HCT116 (cell line): ENCODE measurements around the gene ZBED3. TPM values are rescaled to one million over a fixed set of nuclear protein-coding genes. Genes with fewer than 3 reads are reported as not detected.

Source experiments
- ATAC-seq: fragments of 200-7000 bp; cut with Tn5 transposase; 2 replicates; pipeline ENCODE4 v1.9.1; 2020; ENCODE audit warnings: mild to moderate bottlenecking, moderate library complexity
- BruUV-seq: library from RNA; stranded (reverse); fragments of 400-500 nt; replicated peaks from 2 replicates; lab custom pipeline; 2021; lab: Mats Ljungman, UMichigan
- CTCF ChIA-PET: fragments of 300-600 bp; sonication (Branson Sonifier 250); formaldehyde crosslinking; loops from one replicate; lab custom pipeline; 2021; ENCODE audit warnings: antibody characterized with exemption; lab: Charles Lee
- POLR2A ChIA-PET: fragments of 300-600, 350-600 bp; sonication (Branson Sonifier 250); formaldehyde crosslinking; loops from one replicate; lab custom pipeline; 2021; ENCODE audit warnings: antibody characterized with exemption; lab: Charles Lee
- RAD21 ChIA-PET, 2 experiments: fragments of 300-600 bp; sonication (Branson Sonifier 250); formaldehyde crosslinking; loops; one replicate each; lab custom pipeline; 2023; ENCODE audit warnings: low total read pairs in 2 of 2; ENCODE audit not compliant: uncharacterized antibody in 2 of 2, unreplicated experiment in 2 of 2, low non-redundant PET in 1 of 2; lab: Charles Lee
- DNase-seq: peaks from one replicate; pipeline ENCODE4 v3.0.0-alpha.2; 2010; ENCODE audit warnings: low read depth, low spot score
- H2AFZ ChIP-seq: fragments of 200-600 bp; shearing (Covaris generic), sonication (generic); 2 replicates; pipeline ENCODE4 v1.6.1; 2017; ENCODE audit warnings: low read depth, mixed run types, mixed read lengths, antibody characterized with exemption, low read length; ENCODE audit not compliant: poor library complexity, severe bottlenecking
- H3K27ac ChIP-seq: 2 replicates; pipeline ENCODE4 v1.5.1; 2012; ENCODE audit warnings: low read depth, low read length
- H3K27me3 ChIP-seq: fragments of 200-600 bp; sonication (generic); 2 replicates; pipeline ENCODE4 v1.6.1; 2016; ENCODE audit warnings: mixed run types, low read length, mixed read lengths; ENCODE audit not compliant: insufficient read depth
- H3K36me3 ChIP-seq, 2 experiments: fragments of 200-500 bp in 1 of 2; fragments of 200-600 bp in 1 of 2; sonication (Bioruptor generic) in 1 of 2; sonication (generic) in 1 of 2; 2 replicates each; pipeline versions ENCODE4 v1.5.1 to v1.6.1; 2014 to 2016; ENCODE audit warnings: low read length in 2 of 2, inconsistent platforms in 1 of 2, mixed read lengths in 1 of 2, mixed run types in 1 of 2; ENCODE audit not compliant: insufficient read depth in 2 of 2, control insufficient read depth in 1 of 2
- H3K4me1 ChIP-seq, 2 experiments: fragments of 200-600 bp in 1 of 2; sonication (generic) in 1 of 2; 2 replicates each; pipeline versions ENCODE4 v1.5.1 to v1.6.1; 2012 to 2017; ENCODE audit warnings: low read length in 2 of 2, inconsistent platforms in 1 of 2, mild to moderate bottlenecking in 1 of 2, mixed read lengths in 1 of 2, mixed run types in 1 of 2, moderate library complexity in 1 of 2; ENCODE audit not compliant: insufficient read depth in 2 of 2, control insufficient read depth in 1 of 2
- H3K4me2 ChIP-seq: fragments of 200-600 bp; sonication (generic); 2 replicates; pipeline ENCODE4 v1.6.1; 2017; ENCODE audit warnings: mixed run types, low read length, mixed read lengths
- H3K4me3 ChIP-seq, 2 experiments: fragments of 200-600 bp in 1 of 2; sonication (generic) in 1 of 2; replicated peaks in 1 of 2; 2 replicates each; pipeline ENCODE4 v1.5.1; 2011 to 2016; ENCODE audit warnings: low read length in 2 of 2, control low read depth in 1 of 2, low read depth in 1 of 2, mild to moderate bottlenecking in 1 of 2, mixed read lengths in 1 of 2, mixed run types in 1 of 2
- H3K79me2 ChIP-seq: fragments of 200-600 bp; sonication (generic); 2 replicates; pipeline ENCODE4 v1.6.1; 2017; ENCODE audit warnings: mild to moderate bottlenecking, mixed run types, low read length, moderate library complexity, mixed read lengths; ENCODE audit not compliant: insufficient read depth
- H3K9ac ChIP-seq: fragments of 200-600 bp; sonication (generic); 2 replicates; pipeline ENCODE4 v1.6.1; 2016; ENCODE audit warnings: low read length, mixed read lengths
- H3K9me2 ChIP-seq: fragments of 200-600 bp; sonication (generic), shearing (Covaris generic); 2 replicates; pipeline ENCODE4 v1.6.1; 2017; ENCODE audit warnings: mixed run types, mild to moderate bottlenecking, moderate library complexity; ENCODE audit not compliant: insufficient read depth
- H3K9me3 ChIP-seq, 2 experiments: fragments of 200-500 bp in 1 of 2; fragments of 200-600 bp in 1 of 2; sonication (Bioruptor generic) in 1 of 2; sonication (generic) in 1 of 2; 2 replicates each; pipeline ENCODE4 v1.6.1; 2014 to 2017; ENCODE audit warnings: low read length in 2 of 2, mixed read lengths in 2 of 2, inconsistent platforms in 1 of 2, low read depth in 1 of 2, mild to moderate bottlenecking in 1 of 2, mixed run types in 1 of 2, moderate library complexity in 1 of 2; ENCODE audit not compliant: control insufficient read depth in 1 of 2, insufficient read depth in 1 of 2
- H4K20me1 ChIP-seq: fragments of 200-600 bp; sonication (generic), shearing (Covaris generic); 2 replicates; pipeline ENCODE4 v1.6.1; 2017; ENCODE audit warnings: mixed run types, mild to moderate bottlenecking, moderate library complexity; ENCODE audit not compliant: insufficient read depth
- ATF3 ChIP-seq: IDR thresholded peaks from 2 replicates; pipeline ENCODE4 v1.6.1; 2012
- EGR1 ChIP-seq: IDR thresholded peaks from 2 replicates; pipeline ENCODE4 v1.6.1; 2012; ENCODE audit warnings: low read depth
- ELF1 ChIP-seq: IDR thresholded peaks from 2 replicates; pipeline ENCODE4 v1.6.1; 2012; ENCODE audit warnings: low read depth, borderline replicate concordance
- EZH2 ChIP-seq: fragments of 200-600 bp; sonication (generic); IDR thresholded peaks from 2 replicates; pipeline ENCODE4 v1.6.1; 2017; ENCODE audit warnings: antibody characterized with exemption, mixed run types
- EZH2phosphoT487 ChIP-seq: fragments of 200-600 bp; IDR thresholded peaks from 2 replicates; pipeline ENCODE4 v1.6.1; 2018; ENCODE audit warnings: antibody characterized with exemption, borderline replicate concordance
- FOSL1 ChIP-seq: IDR thresholded peaks from 2 replicates; pipeline ENCODE4 v1.6.1; 2012; ENCODE audit warnings: low read depth
- JUND ChIP-seq: IDR thresholded peaks from 2 replicates; pipeline ENCODE4 v1.6.1; 2012
- MAX ChIP-seq: IDR thresholded peaks from 2 replicates; pipeline ENCODE4 v1.6.1; 2012
- POLR2A ChIP-seq: IDR thresholded peaks from 2 replicates; pipeline ENCODE4 v1.7.0; 2011; ENCODE audit warnings: borderline replicate concordance; ENCODE audit not compliant: insufficient read depth, insufficient read length; ENCODE audit errors: extremely low read depth
- POLR2AphosphoS5 ChIP-seq: IDR thresholded peaks from 2 replicates; pipeline ENCODE4 v1.6.1; 2011; ENCODE audit warnings: mild to moderate bottlenecking, low read depth, low read length, moderate library complexity
- RAD21 ChIP-seq: IDR thresholded peaks from 2 replicates; pipeline ENCODE4 v1.6.1; 2012; ENCODE audit warnings: low read depth, mild to moderate bottlenecking
- REST ChIP-seq: IDR thresholded peaks from 2 replicates; pipeline ENCODE4 v1.6.1; 2012; ENCODE audit warnings: low read depth
- SIN3A ChIP-seq: IDR thresholded peaks from 2 replicates; pipeline ENCODE4 v1.6.1; 2012; ENCODE audit warnings: low read depth
- SP1 ChIP-seq: IDR thresholded peaks from 2 replicates; pipeline ENCODE4 v1.6.1; 2012; ENCODE audit warnings: low read depth
- SRF ChIP-seq: IDR thresholded peaks from 2 replicates; pipeline ENCODE4 v1.6.1; 2012; ENCODE audit warnings: low read depth
- TCF7L2 ChIP-seq: IDR thresholded peaks from 2 replicates; pipeline ENCODE4 v1.7.0; 2011; ENCODE audit warnings: borderline replicate concordance, inconsistent platforms; ENCODE audit not compliant: insufficient read depth, insufficient read length; ENCODE audit errors: extremely low read depth
- YY1 ChIP-seq: IDR thresholded peaks from 2 replicates; pipeline ENCODE4 v1.6.1; 2011; ENCODE audit warnings: low read length, low read depth, moderate library complexity, mild to moderate bottlenecking; ENCODE audit not compliant: insufficient replicate concordance; ENCODE audit errors: extremely low read depth
- intact Hi-C: fragments of 100-400 bp; cut with micrococcal nuclease; formaldehyde crosslinking; loops from 2 replicates; pipeline ENCODE4 v1.10.0; 2022
- total RNA-seq: library from RNA; stranded (reverse); gene quantifications from one replicate; pipeline ENCODE4 v1.2.1, GENCODE V29; 2021; ENCODE audit not compliant: unreplicated experiment
- TF ChIP-seq, protein P1 (sequence below), 3 experiments: fragments of 200-600 bp in 1 of 3; sonication (generic) in 1 of 3; IDR thresholded peaks in 2 of 3; conservative IDR thresholded peaks in 1 of 3; 2 replicates each; pipeline ENCODE4 v1.5.1; 2012 to 2017; ENCODE audit warnings: low read depth in 2 of 3, low read length in 2 of 3, antibody characterized with exemption in 1 of 3, borderline replicate concordance in 1 of 3, control low read depth in 1 of 3, mild to moderate bottlenecking in 1 of 3, mixed read lengths in 1 of 3, mixed run types in 1 of 3, moderate library complexity in 1 of 3; ENCODE audit not compliant: insufficient read depth in 1 of 3
- TF ChIP-seq, protein P2 (sequence below): IDR thresholded peaks from 2 replicates; pipeline ENCODE4 v1.6.1; 2011; ENCODE audit warnings: mild to moderate bottlenecking, low read length, moderate library complexity; ENCODE audit not compliant: insufficient replicate concordance; ENCODE audit errors: extremely low read depth

ZBED3 gene
- total RNA-seq, 1 experiment from 2014 or later, result 12.7 TPM

DNA sequence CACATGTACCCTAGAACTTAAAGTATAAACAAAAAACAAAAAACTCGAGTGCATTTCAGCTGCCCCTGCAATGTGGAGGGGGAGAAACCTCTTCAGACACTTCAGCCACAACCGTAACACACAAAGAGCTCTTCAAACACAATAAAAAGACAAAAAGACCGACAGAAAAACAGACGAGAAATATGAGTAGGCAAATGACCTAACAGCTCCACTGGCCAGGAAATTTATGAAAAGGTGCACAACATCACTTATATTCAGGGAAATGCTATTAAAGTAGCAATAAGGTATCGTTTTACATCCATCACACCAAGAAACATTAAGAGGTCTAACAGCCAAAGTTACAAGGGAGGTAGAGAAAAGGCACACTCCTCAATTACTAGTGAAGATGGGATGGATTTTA is 6.2 kb downstream of the ZBED3 start:
- ATAC-seq (no peak), DNase-seq (no peak)
- POLR2A ChIA-PET, result no interaction called here
- Histone ChIP-seq H3K27me3 (no peaks in the 10 kb centered on the region), H2AFZ (no peak overlapping the region), H3K9me2 (no peaks in the 10 kb centered on the region), H3K79me2 (peaks cover 5% of the 10 kb centered on the region; the same call in 1 of the 2 replicates), H3K9me3 (no peaks in the 10 kb centered on the region), H4K20me1 (no peaks in the 10 kb centered on the region), H3K4me2 (no peak overlapping the region), H3K4me3 (no peak overlapping the region), H3K27ac (no peak overlapping the region), H3K4me1 (peaks cover 0 to 3% of the 10 kb centered on the region in 2 experiments; a peak in 2 of 4 replicates), H3K36me3 (no peaks in the 10 kb centered on the region), H3K9ac (no peak overlapping the region)
- CTCF ChIA-PET, result interaction anchor here (1.4 kb wide), 1 partner anchor 255 kb away, joined by 3 read pairs; no protein-coding TSS in a partner anchor
- TF ChIP-seq JUND, result no peak
- TF ChIP-seq POLR2A, result no peak
- TF ChIP-seq EZH2, result no peak
- TF ChIP-seq ELF1, result no peak
- TF ChIP-seq ATF3, result no peak
- no peak for TF ChIP-seq EZH2phosphoT487
- no peak for TF ChIP-seq RAD21
- TF ChIP-seq REST, result no peak
- TF ChIP-seq, protein P1, sequence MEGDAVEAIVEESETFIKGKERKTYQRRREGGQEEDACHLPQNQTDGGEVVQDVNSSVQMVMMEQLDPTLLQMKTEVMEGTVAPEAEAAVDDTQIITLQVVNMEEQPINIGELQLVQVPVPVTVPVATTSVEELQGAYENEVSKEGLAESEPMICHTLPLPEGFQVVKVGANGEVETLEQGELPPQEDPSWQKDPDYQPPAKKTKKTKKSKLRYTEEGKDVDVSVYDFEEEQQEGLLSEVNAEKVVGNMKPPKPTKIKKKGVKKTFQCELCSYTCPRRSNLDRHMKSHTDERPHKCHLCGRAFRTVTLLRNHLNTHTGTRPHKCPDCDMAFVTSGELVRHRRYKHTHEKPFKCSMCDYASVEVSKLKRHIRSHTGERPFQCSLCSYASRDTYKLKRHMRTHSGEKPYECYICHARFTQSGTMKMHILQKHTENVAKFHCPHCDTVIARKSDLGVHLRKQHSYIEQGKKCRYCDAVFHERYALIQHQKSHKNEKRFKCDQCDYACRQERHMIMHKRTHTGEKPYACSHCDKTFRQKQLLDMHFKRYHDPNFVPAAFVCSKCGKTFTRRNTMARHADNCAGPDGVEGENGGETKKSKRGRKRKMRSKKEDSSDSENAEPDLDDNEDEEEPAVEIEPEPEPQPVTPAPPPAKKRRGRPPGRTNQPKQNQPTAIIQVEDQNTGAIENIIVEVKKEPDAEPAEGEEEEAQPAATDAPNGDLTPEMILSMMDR (IDR thresholded peaks at IDR 0.05 in 2 of 3, conservative IDR thresholded peaks at IDR 0.05 in 1 of 3; ENCODE audit: borderline replicate concordance in 1 of 3, insufficient read depth in 1 of 3, low read depth in 2 of 3, low read length in 2 of 3), result no peak
- TF ChIP-seq EGR1, result no peak
- TF ChIP-seq SRF, result no peak
- TF ChIP-seq, protein P2, sequence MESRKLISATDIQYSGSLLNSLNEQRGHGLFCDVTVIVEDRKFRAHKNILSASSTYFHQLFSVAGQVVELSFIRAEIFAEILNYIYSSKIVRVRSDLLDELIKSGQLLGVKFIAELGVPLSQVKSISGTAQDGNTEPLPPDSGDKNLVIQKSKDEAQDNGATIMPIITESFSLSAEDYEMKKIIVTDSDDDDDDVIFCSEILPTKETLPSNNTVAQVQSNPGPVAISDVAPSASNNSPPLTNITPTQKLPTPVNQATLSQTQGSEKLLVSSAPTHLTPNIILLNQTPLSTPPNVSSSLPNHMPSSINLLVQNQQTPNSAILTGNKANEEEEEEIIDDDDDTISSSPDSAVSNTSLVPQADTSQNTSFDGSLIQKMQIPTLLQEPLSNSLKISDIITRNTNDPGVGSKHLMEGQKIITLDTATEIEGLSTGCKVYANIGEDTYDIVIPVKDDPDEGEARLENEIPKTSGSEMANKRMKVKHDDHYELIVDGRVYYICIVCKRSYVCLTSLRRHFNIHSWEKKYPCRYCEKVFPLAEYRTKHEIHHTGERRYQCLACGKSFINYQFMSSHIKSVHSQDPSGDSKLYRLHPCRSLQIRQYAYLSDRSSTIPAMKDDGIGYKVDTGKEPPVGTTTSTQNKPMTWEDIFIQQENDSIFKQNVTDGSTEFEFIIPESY, result no peak
- no peak for TF ChIP-seq TCF7L2
- no peak for TF ChIP-seq SIN3A
- no peak for TF ChIP-seq SP1
- TF ChIP-seq FOSL1, result no peak
- no peak for TF ChIP-seq YY1
- TF ChIP-seq POLR2AphosphoS5, result no peak
- TF ChIP-seq MAX, result no peak
- no TSS peak for BruUV-seq
- RAD21 ChIA-PET, result no interaction called here
- intact Hi-C loops, result no loop called here
